PFSK-1 (cell line): ENCODE results near the gene ARHGEF2.

Experiments used
- FOXP2 ChIP-seq: optimal IDR thresholded peaks from 2 replicates; pipeline ENCODE3; 2011; ENCODE audit warnings: borderline replicate concordance, control low read depth, inconsistent platforms; ENCODE audit not compliant: insufficient read depth; ENCODE audit errors: extremely low read length, extremely low read depth
- POLR2AphosphoS5 ChIP-seq: IDR thresholded peaks from 2 replicates; pipeline ENCODE4 v1.6.1; 2012; ENCODE audit warnings: low read depth, mild to moderate bottlenecking, control low read depth, low read length, moderate library complexity
- REST ChIP-seq, 2 experiments: IDR thresholded peaks; 2 replicates each; pipeline versions ENCODE4 v1.6.1 to v1.8.0; 2011 to 2012; ENCODE audit warnings: low read depth in 2 of 2, low read length in 2 of 2, control low read depth in 1 of 2, inconsistent platforms in 1 of 2, mild to moderate bottlenecking in 1 of 2, moderate library complexity in 1 of 2; ENCODE audit not compliant: insufficient read depth in 1 of 2
- SIN3A ChIP-seq: IDR thresholded peaks from 2 replicates; pipeline ENCODE4 v1.6.1; 2012; ENCODE audit warnings: mild to moderate bottlenecking, low read length, moderate library complexity, borderline replicate concordance; ENCODE audit not compliant: insufficient read depth
- TAF1 ChIP-seq: IDR thresholded peaks from 2 replicates; pipeline ENCODE4 v1.6.1; 2012; ENCODE audit warnings: low read length, control low read depth, borderline replicate concordance; ENCODE audit not compliant: insufficient read depth

DNA sequence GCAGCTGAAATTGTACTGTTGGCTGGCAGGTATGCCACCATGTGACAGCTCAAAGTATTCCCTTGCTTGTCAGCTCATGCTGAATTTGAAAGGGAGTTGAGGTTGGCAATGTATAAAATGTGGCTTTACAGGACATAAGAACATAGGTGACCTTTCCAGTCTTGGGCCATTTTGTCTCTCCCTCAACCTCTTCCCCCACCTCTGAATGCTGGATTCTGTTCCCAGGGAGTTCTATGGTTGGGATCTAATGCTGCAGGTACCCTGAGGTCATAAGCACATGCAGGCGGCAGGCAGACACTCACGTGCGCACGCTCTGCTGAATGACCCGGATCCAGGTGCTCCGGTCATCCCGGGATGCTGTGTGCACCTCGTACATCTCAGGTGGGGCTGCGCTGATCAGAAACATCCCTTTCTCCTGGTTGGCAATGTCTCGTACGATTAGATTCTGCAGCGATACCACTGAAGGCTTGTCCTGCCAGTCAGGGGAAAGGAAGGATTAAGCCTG lies 20.9 kb downstream of the ARHGEF2 start:
- TF ChIP-seq TAF1 (no peak), POLR2AphosphoS5 (no peak), REST (IDR thresholded peaks at IDR 0.05; ENCODE audit: insufficient read depth in 1 of 2, low read depth in 2 of 2, low read length in 2 of 2) (no peak), SIN3A (no peak), FOXP2 (no peak)
